Measurements from ENCODE around the gene ADISSP. TPM values are rescaled to one million over a fixed set of nuclear protein-coding genes. Genes with fewer than 3 reads are reported as not detected.

Gene ADISSP
- total and polyA plus RNA-seq, 2 of the 13 experiments (the other 11 are each of a cell fraction or from before 2014, with no cell fraction given): 38.3 to 90.6 TPM

DNA sequence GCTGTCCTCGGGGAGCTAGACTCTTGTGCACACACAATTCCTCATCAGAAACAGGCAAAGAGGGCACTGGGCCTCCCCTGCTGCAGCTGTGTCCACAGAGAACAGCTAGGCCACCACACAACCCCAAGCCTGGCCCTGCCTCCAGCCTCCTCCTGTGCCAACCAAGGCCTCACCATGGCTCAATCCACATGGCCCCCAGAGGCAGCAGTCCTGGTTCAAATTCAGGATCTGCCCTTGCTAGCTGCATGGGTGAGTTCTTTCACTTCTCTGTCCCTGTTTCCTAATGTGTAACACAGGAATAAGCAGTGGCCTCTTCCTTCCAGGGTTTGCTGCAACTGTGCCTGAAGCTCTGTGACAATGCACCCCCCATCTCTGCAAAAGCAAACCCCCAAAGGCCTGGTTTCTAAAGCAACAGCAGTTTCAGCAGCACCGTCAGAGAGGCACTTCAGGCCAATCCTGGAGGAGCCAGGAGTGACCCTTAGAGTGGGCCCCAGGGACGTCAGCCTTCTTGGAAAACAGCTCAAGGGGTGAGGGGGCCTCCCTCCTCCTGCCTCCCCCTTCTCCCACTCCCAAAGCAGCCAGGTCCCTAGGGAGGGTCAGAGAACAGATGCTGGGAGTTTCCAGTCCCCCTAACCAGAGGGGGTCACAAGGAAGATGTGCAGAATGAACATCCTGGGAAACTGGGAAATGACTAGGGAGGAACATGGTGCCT, 2.2 kb downstream of the ADISSP start:
- 92% methylated on average over 3 of the region's 3 CpGs for WGBS (ENCODE audit: low lambda C conversion rate)
- Histone ChIP-seq H3K27me3 (ENCODE audit: control insufficient read depth in 1 of 2, insufficient read depth in 2 of 2, low read length in 2 of 2) (no peaks in the 10 kb centered on the region), H3K9ac (ENCODE audit: insufficient read depth, low read depth, low read length) (peak overlapping the region; percentile 5; the same call in 1 of the 2 replicates), H2AFZ (ENCODE audit: low read length) (no peak overlapping the region), H3K79me2 (ENCODE audit: insufficient read depth, low read length) (peaks cover 22% of the 10 kb centered on the region), H3K4me1 (ENCODE audit: insufficient read depth, low read length) (peaks cover 62% of the 10 kb centered on the region), H3K9me3 (ENCODE audit: low read length) (no peaks in the 10 kb centered on the region), H3K27ac (ENCODE audit: extremely low read length, insufficient read depth, low read length) (no peak overlapping the region), H3K4me3 (replicated peaks in 1 of 3; ENCODE audit: insufficient read depth in 1 of 3, low read depth in 2 of 3, low read length in 3 of 3) (no peak overlapping the region), H4K20me1 (ENCODE audit: insufficient read depth, low read length) (no peaks in the 10 kb centered on the region), H3K4me2 (ENCODE audit: low read depth, low read length) (peak overlapping the region; percentile 97), H3K36me3 (replicated peaks in 1 of 2; ENCODE audit: control insufficient read depth in 1 of 2, insufficient read depth in 2 of 2, low read length in 2 of 2) (peaks cover 5 to 9% of the 10 kb centered on the region in 2 experiments; a peak in 2 of 5 replicates)
- ATAC-seq (no peak), DNase-seq (ENCODE audit: low spot score) (no peak), FAIRE-seq (no peak)
- no peak for TF ChIP-seq PCBP1 (IDR thresholded peaks at IDR 0.05; ENCODE audit: borderline replicate concordance, low read depth, low read length)
- TF ChIP-seq UBTF (CRISPR knock-in tag; IDR thresholded peaks at IDR 0.05): 0 out of 2 replicates have a peak, but pooled peaks have one; percentile 22
- no peak for TF ChIP-seq KDM3A (CRISPR knock-in tag; IDR thresholded peaks at IDR 0.05; ENCODE audit: low read depth)
- TF ChIP-seq ZNF7 (CRISPR knock-in tag; IDR thresholded peaks at IDR 0.05): peak; percentile 61; the same call in 1 of the 2 replicates
- 0 out of 2 replicates have a peak, but pooled peaks have one; percentile 40 for TF ChIP-seq SRY (CRISPR knock-in tag; IDR thresholded peaks at IDR 0.05)
- peak; percentile 46; the same call in 1 of the 2 replicates for TF ChIP-seq DZIP1 (CRISPR knock-in tag; IDR thresholded peaks at IDR 0.05)
- TF ChIP-seq ZNF841 (CRISPR knock-in tag; IDR thresholded peaks at IDR 0.05; ENCODE audit: borderline replicate concordance): no peak
- TF ChIP-seq, protein P1, sequence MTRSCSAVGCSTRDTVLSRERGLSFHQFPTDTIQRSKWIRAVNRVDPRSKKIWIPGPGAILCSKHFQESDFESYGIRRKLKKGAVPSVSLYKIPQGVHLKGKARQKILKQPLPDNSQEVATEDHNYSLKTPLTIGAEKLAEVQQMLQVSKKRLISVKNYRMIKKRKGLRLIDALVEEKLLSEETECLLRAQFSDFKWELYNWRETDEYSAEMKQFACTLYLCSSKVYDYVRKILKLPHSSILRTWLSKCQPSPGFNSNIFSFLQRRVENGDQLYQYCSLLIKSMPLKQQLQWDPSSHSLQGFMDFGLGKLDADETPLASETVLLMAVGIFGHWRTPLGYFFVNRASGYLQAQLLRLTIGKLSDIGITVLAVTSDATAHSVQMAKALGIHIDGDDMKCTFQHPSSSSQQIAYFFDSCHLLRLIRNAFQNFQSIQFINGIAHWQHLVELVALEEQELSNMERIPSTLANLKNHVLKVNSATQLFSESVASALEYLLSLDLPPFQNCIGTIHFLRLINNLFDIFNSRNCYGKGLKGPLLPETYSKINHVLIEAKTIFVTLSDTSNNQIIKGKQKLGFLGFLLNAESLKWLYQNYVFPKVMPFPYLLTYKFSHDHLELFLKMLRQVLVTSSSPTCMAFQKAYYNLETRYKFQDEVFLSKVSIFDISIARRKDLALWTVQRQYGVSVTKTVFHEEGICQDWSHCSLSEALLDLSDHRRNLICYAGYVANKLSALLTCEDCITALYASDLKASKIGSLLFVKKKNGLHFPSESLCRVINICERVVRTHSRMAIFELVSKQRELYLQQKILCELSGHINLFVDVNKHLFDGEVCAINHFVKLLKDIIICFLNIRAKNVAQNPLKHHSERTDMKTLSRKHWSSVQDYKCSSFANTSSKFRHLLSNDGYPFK (CRISPR knock-in tag; IDR thresholded peaks at IDR 0.05; ENCODE audit: borderline replicate concordance): 0 out of 2 replicates have a peak, but pooled peaks have one; percentile 23
- CTCF ChIA-PET (ENCODE audit: low intra/inter-chr PET ratio, low total read pairs): no interaction called here
- in situ Hi-C loops (cut with HindIII; ENCODE audit: extremely low pct_ligation_motif_present, low pct_unique_long_range_greater_than_20kb) (no loop called here), intact Hi-C loops (cut with micrococcal nuclease; ENCODE audit: unreplicated experiment) (no loop called here)
- POLR2A ChIA-PET: interaction anchor here (1.0 to 1.2 kb wide), 3 partner anchors 13 to 21 kb away, joined by 3 read pairs; partner anchors contain the start of gene CENPB
- BruUV-seq (replicated peaks): no TSS peak

All from HepG2 (cell line).